CD14-positive monocyte (primary cell): Measurements from ENCODE around the gene ACBD4. TPM values are rescaled to one million over a fixed set of nuclear protein-coding genes. Genes with fewer than 3 reads are reported as not detected.

Experiments
- DNase-seq, 3 donors: peaks; one replicate each; pipeline ENCODE4 v3.0.0-alpha.2; 2011 to 2022
- H2AFZ ChIP-seq: 2 replicates; pipeline ENCODE4 v1.6.0; 2012; ENCODE audit warnings: mild to moderate bottlenecking, low read depth, low read length, inconsistent platforms; ENCODE audit not compliant: insufficient read depth, poor library complexity, severe bottlenecking
- H3K27ac ChIP-seq, 2 donors: 1 replicate in 1 of 2; 2 replicates in 1 of 2; pipeline ENCODE4 v1.5.1; 2012 to 2013; ENCODE audit warnings: low read length in 2 of 2, control low read depth in 1 of 2, inconsistent platforms in 1 of 2, low read depth in 1 of 2, mild to moderate bottlenecking in 1 of 2
- H3K27me3 ChIP-seq, 2 donors: one replicate each; pipeline versions ENCODE4 v1.6.0 to v1.6.1; 2011 to 2013; ENCODE audit warnings: low read length in 2 of 2; ENCODE audit not compliant: control insufficient read depth in 2 of 2, insufficient read depth in 2 of 2
- H3K36me3 ChIP-seq, 2 donors: replicated peaks in 1 of 2; 1 replicate in 1 of 2; 2 replicates in 1 of 2; pipeline versions ENCODE4 v1.5.1 to v1.6.1; 2012 to 2013; ENCODE audit warnings: low read length in 2 of 2, control low read depth in 1 of 2, inconsistent platforms in 1 of 2, mild to moderate bottlenecking in 1 of 2; ENCODE audit not compliant: insufficient read depth in 2 of 2, control insufficient read depth in 1 of 2
- H3K4me1 ChIP-seq, 2 donors: 1 replicate in 1 of 2; 2 replicates in 1 of 2; pipeline versions ENCODE4 v1.5.1 to v1.6.1; 2012 to 2013; ENCODE audit warnings: low read length in 2 of 2, control low read depth in 1 of 2, inconsistent platforms in 1 of 2, mild to moderate bottlenecking in 1 of 2, moderate library complexity in 1 of 2; ENCODE audit not compliant: insufficient read depth in 2 of 2, control insufficient read depth in 1 of 2
- H3K4me2 ChIP-seq: replicated peaks from 2 replicates; pipeline ENCODE3; 2012; ENCODE audit warnings: low read length, moderate library complexity, mild to moderate bottlenecking; ENCODE audit not compliant: poor library complexity, severe bottlenecking; ENCODE audit errors: extremely low read depth
- H3K4me3 ChIP-seq, 3 experiments: fragments of 200-600 bp in 1 of 3; sonication (generic) in 1 of 3; replicated peaks in 1 of 3; 1 replicate in 2 of 3; 2 replicates in 1 of 3; pipeline ENCODE4 v1.5.1; 2011 to 2013; ENCODE audit warnings: low read length in 3 of 3, mild to moderate bottlenecking in 3 of 3, control low read depth in 2 of 3, low read depth in 2 of 3, inconsistent platforms in 1 of 3, moderate library complexity in 1 of 3
- H3K79me2 ChIP-seq: 2 replicates; pipeline ENCODE4 v1.6.0; 2012; ENCODE audit warnings: mild to moderate bottlenecking, control low read depth, inconsistent platforms, low read length, moderate library complexity; ENCODE audit not compliant: insufficient read depth
- H3K9ac ChIP-seq: 2 replicates; pipeline ENCODE4 v1.6.0; 2017; ENCODE audit warnings: low read length, mild to moderate bottlenecking; ENCODE audit not compliant: insufficient read depth, poor library complexity, severe bottlenecking
- H3K9me3 ChIP-seq, 2 donors: replicated peaks in 1 of 2; 1 replicate in 1 of 2; 2 replicates in 1 of 2; pipeline versions ENCODE4 v1.5.1 to v1.6.1; 2012 to 2013; ENCODE audit warnings: low read length in 2 of 2, control low read depth in 1 of 2; ENCODE audit not compliant: control insufficient read depth in 1 of 2, insufficient read depth in 1 of 2
- H4K20me1 ChIP-seq: 2 replicates; pipeline ENCODE4 v1.6.0; 2012; ENCODE audit warnings: mild to moderate bottlenecking, low read length, control low read depth, moderate library complexity; ENCODE audit not compliant: insufficient read depth
- H3K27ac Mint-ChIP-seq, 7 donors: one replicate each; pipeline ENCODE4 v1.8.0; 2020; ENCODE audit warnings: mild to moderate bottlenecking in 7 of 7, mixed read lengths in 7 of 7, moderate library complexity in 6 of 7, inconsistent platforms in 2 of 7
- H3K27me3 Mint-ChIP-seq, 3 donors: one replicate each; pipeline ENCODE4 v1.8.0; 2021 to 2022; ENCODE audit warnings: low read depth in 3 of 3, mild to moderate bottlenecking in 3 of 3, mixed read lengths in 3 of 3, moderate library complexity in 3 of 3, inconsistent platforms in 1 of 3
- H3K36me3 Mint-ChIP-seq, 2 donors: one replicate each; pipeline ENCODE4 v1.8.0; 2020; ENCODE audit warnings: mixed read lengths in 2 of 2, inconsistent platforms in 1 of 2, mild to moderate bottlenecking in 1 of 2
- H3K4me1 Mint-ChIP-seq: one replicate; pipeline ENCODE4 v1.8.0; 2020; ENCODE audit warnings: mild to moderate bottlenecking, mixed read lengths
- H3K4me3 Mint-ChIP-seq, 2 donors: one replicate each; pipeline ENCODE4 v1.8.0; 2020; ENCODE audit warnings: mild to moderate bottlenecking in 2 of 2, mixed read lengths in 2 of 2, moderate library complexity in 1 of 2
- H3K9me3 Mint-ChIP-seq, 7 donors: one replicate each; pipeline ENCODE4 v1.8.0; 2020 to 2022; ENCODE audit warnings: mixed read lengths in 7 of 7, mild to moderate bottlenecking in 6 of 7, moderate library complexity in 6 of 7, inconsistent platforms in 2 of 7
- CTCF ChIP-seq: fragments of 200-600 bp; IDR thresholded peaks from one replicate; pipeline ENCODE4 v1.8.0; 2022; ENCODE audit warnings: antibody characterized with exemption, mild to moderate bottlenecking
- WGBS: methylation state at CpG from one replicate; pipeline ENCODE4 v1.1.5; 2013; ENCODE audit warnings: missing lambda C conversion rate; ENCODE audit not compliant: insufficient coverage; 5-methylcytosine and 5-hydroxymethylcytosine counted together
- intact Hi-C, 2 donors: fragments of 100-400 bp; cut with micrococcal nuclease; formaldehyde crosslinking; loops; one replicate each; pipeline versions ENCODE4 v1.15.0 to v1.15.1; 2023
- polyA plus RNA-seq, 3 donors: library from polyadenylated mRNA; depleted of rRNA in 1 of 3; unstranded in 2 of 3; stranded (reverse) in 1 of 3; fragments of 300-500 nt in 2 of 3; fragments of >200 nt in 1 of 3; fragmentation: Illumina TruSeq in 2 of 3; gene quantifications; 1 replicate in 2 of 3; 2 replicates in 1 of 3; pipeline ENCODE4 v1.2.3, GENCODE V29; 2012 to 2021

The ACBD4 gene
- polyA plus RNA-seq, 3 donors, result 4.8 to 7.4 (median 6.2) TPM

- Histone ChIP-seq H3K27ac (no peak overlapping the region), H3K36me3 (peaks cover 0 to 6% of the 10 kb centered on the region in 2 donors), H3K4me1 (peaks cover 30 to 41% of the 10 kb centered on the region in 2 donors), H3K9ac (peak overlapping the region; percentile 72), H3K27me3 (no peaks in the 10 kb centered on the region), H3K9me3 (no peaks in the 10 kb centered on the region), H3K4me2 (peak overlapping the region; percentile 93), H3K4me3 (peak overlapping the region; percentile 52 to 83 (median 53)), H3K79me2 (peaks cover 9% of the 10 kb centered on the region), H4K20me1 (peaks cover 3% of the 10 kb centered on the region), H2AFZ (peak overlapping the region; percentile 95)
- peaks cover 1 to 2% of the 10 kb centered on the region in 2 donors for H3K36me3 Mint-ChIP-seq
- peak in 1 of 3 donors; percentile 48 for DNase-seq
- H3K4me1 Mint-ChIP-seq, result peaks cover 26% of the 10 kb centered on the region
- H3K9me3 Mint-ChIP-seq, result no peaks in the 10 kb centered on the region
- WGBS, result 0% methylated on average over 2 of the region's 21 CpGs
- TF ChIP-seq CTCF, result no peak
- peak overlapping the region in 4 of 7 donors; percentile 31 to 66 (median 44) for H3K27ac Mint-ChIP-seq
- peak overlapping the region; percentile 81 to 86 for H3K4me3 Mint-ChIP-seq
- peaks cover 0 to 2% (median 0%) of the 10 kb centered on the region in 3 donors for H3K27me3 Mint-ChIP-seq
- intact Hi-C loops, result loop anchor here in 1 of 2 donors (10.0 kb wide), 1 partner anchor 171 kb away; the partner anchor contains the start of gene MAP3K14
Measured at GRCh38 chr17:45143767-45144198, 8.3 kb downstream of the ACBD4 start.

- Mint-ChIP-seq H3K36me3 (peaks cover 0 to under 1% of the 10 kb centered on the region in 2 donors), H3K4me3 (peak overlapping the region; percentile 81 to 86), H3K27ac (peak overlapping the region in 3 of 7 donors; percentile 33 to 66 (median 37)), H3K9me3 (no peaks in the 10 kb centered on the region), H3K4me1 (peaks cover 27% of the 10 kb centered on the region), H3K27me3 (peaks cover 0 to 2% (median 0%) of the 10 kb centered on the region in 3 donors)
- Histone ChIP-seq H3K27me3 (no peaks in the 10 kb centered on the region), H2AFZ (peak overlapping the region; percentile 95), H3K9ac (peak overlapping the region; percentile 72), H3K4me1 (peaks cover 34 to 46% of the 10 kb centered on the region in 2 donors), H3K27ac (no peak overlapping the region), H3K4me2 (peak overlapping the region; percentile 93), H4K20me1 (peaks cover 10% of the 10 kb centered on the region), H3K79me2 (peaks cover 15% of the 10 kb centered on the region), H3K9me3 (no peaks in the 10 kb centered on the region), H3K4me3 (peak overlapping the region; percentile 52 to 83 (median 53)), H3K36me3 (peaks cover 0 to 4% of the 10 kb centered on the region in 2 donors)
- no peak for TF ChIP-seq CTCF
- intact Hi-C loops, result loop anchor here in 1 of 2 donors (10.0 kb wide), 1 partner anchor 170 kb away; the partner anchor contains the start of gene MAP3K14
- WGBS, result 25% methylated on average over 59 of the region's 71 CpGs
- peak in 1 of 3 donors; percentile 15 for DNase-seq
Measured at GRCh38 chr17:45144199-45145034, 8.9 kb downstream of the ACBD4 start.
